ENCODE data around the gene ENOX1. TPM values are rescaled to one million over a fixed set of nuclear protein-coding genes. Genes with fewer than 3 reads are reported as not detected.

ENOX1 gene
- total and polyA plus RNA-seq, 2 of the 8 experiments (the other 6 are each of a cell fraction or from before 2014, with no cell fraction given): 0.23 to 0.37 TPM

- no peak overlapping the region for H2BK5ac ChIP-seq (ENCODE audit: low read depth, low read length)
- H3K27ac ChIP-seq (ENCODE audit: low read depth, low read length): no peak overlapping the region
- no peak overlapping the region for H2BK20ac ChIP-seq (ENCODE audit: low read length)
- H4K91ac ChIP-seq (replicated peaks; ENCODE audit: insufficient read length, low read length): no peak overlapping the region
- H3K36me3 ChIP-seq (ENCODE audit: control insufficient read depth in 2 of 4, insufficient read depth in 4 of 4, low read length in 3 of 4): no peaks in the 10 kb centered on the region
- H2BK12ac ChIP-seq (ENCODE audit: low read depth, low read length): no peak overlapping the region
- no peaks in the 10 kb centered on the region for H4K20me1 ChIP-seq (replicated peaks in 1 of 2; ENCODE audit: control insufficient read depth in 1 of 2, insufficient read depth in 2 of 2, low read length in 2 of 2)
- no peak overlapping the region for H4K5ac ChIP-seq (ENCODE audit: insufficient read length, low read depth, low read length)
- FAIRE-seq (no peak), DNase-seq (ENCODE audit: low read depth in 1 of 2, low spot score in 2 of 2) (no peak)
- H2AFZ ChIP-seq (ENCODE audit: low read length): no peak overlapping the region
- no peak overlapping the region for H3K56ac ChIP-seq (replicated peaks; ENCODE audit: insufficient read length, low read depth, low read length)
- H3K23me2 ChIP-seq (ENCODE audit: low read depth, low read length): no peaks in the 10 kb centered on the region; the same call in 1 of the 2 replicates
- no peak overlapping the region for H3K4me2 ChIP-seq (ENCODE audit: insufficient read depth in 1 of 2, low read depth in 2 of 2, low read length in 2 of 2)
- no peak overlapping the region for H2BK15ac ChIP-seq (ENCODE audit: low read length)
- H3K14ac ChIP-seq (ENCODE audit: insufficient read length): no peak overlapping the region
- CTCF ChIA-PET (ENCODE audit: partially characterized antibody): no interaction called here
- H2AK5ac ChIP-seq (ENCODE audit: low read depth, low read length): no peak overlapping the region
- H3K79me2 ChIP-seq (ENCODE audit: control insufficient read depth in 1 of 2, insufficient read depth in 2 of 2, low read length in 2 of 2): no peaks in the 10 kb centered on the region
- POLR2A ChIA-PET (ENCODE audit: partially characterized antibody): no interaction called here
- no peak overlapping the region for H2BK120ac ChIP-seq (replicated peaks; ENCODE audit: low read depth, low read length)
- H3K9ac ChIP-seq (replicated peaks in 1 of 4; ENCODE audit: extremely low read depth in 1 of 4, low read depth in 3 of 4, low read length in 3 of 4): no peak overlapping the region
- H3K27me3 ChIP-seq (replicated peaks in 1 of 4; ENCODE audit: control insufficient read depth in 3 of 4, extremely low read depth in 1 of 4, insufficient read depth in 3 of 4, low read length in 3 of 4): no peaks in the 10 kb centered on the region
- H3K9me3 ChIP-seq (ENCODE audit: insufficient read depth in 2 of 2, low read depth in 1 of 2, low read length in 1 of 2): no peaks in the 10 kb centered on the region
- H3K18ac ChIP-seq (ENCODE audit: extremely low read depth, low read length): no peak overlapping the region
- no peaks in the 10 kb centered on the region for H3K4me1 ChIP-seq (replicated peaks in 1 of 4; ENCODE audit: control insufficient read depth in 3 of 4, insufficient read depth in 4 of 4, low read length in 3 of 4)
- H3K23ac ChIP-seq (ENCODE audit: insufficient read length): no peak overlapping the region
- H3K4me3 ChIP-seq (ENCODE audit: extremely low read depth in 1 of 4, insufficient read depth in 2 of 4, low read depth in 3 of 4, low read length in 4 of 4): no peak overlapping the region
- no peaks in the 10 kb centered on the region for H3K79me1 ChIP-seq (ENCODE audit: low read depth, low read length)
- no peak overlapping the region for H4K8ac ChIP-seq (ENCODE audit: extremely low read depth, insufficient read depth, low read length)
- no peak overlapping the region for H3K4ac ChIP-seq (replicated peaks; ENCODE audit: insufficient read length, low read depth, low read length)
- TF ChIP-seq TEAD4 (IDR thresholded peaks at IDR 0.05; ENCODE audit: low read depth, low read length) (no peak), TCF12 (IDR thresholded peaks at IDR 0.05; ENCODE audit: low read depth, low read length) (no peak), NRF1 (IDR thresholded peaks at IDR 0.05; ENCODE audit: low read depth, low read length) (no peak), TBP (IDR thresholded peaks at IDR 0.05; ENCODE audit: low read depth, low read length) (no peak), E2F6 (IDR thresholded peaks at IDR 0.05) (no peak), EP300 (IDR thresholded peaks at IDR 0.05; ENCODE audit: borderline replicate concordance in 1 of 2, low read depth in 2 of 2, low read length in 2 of 2) (no peak), RAD21 (IDR thresholded peaks at IDR 0.05 in 1 of 2, conservative IDR thresholded peaks at IDR 0.05 in 1 of 2; ENCODE audit: low read depth in 2 of 2, low read length in 2 of 2) (no peak), USF2 (IDR thresholded peaks at IDR 0.05; ENCODE audit: low read length) (no peak), SP1 (IDR thresholded peaks at IDR 0.05; ENCODE audit: low read depth, low read length) (no peak), RFX5 (IDR thresholded peaks at IDR 0.05; ENCODE audit: borderline replicate concordance, low read depth, low read length) (no peak), HDAC2 (IDR thresholded peaks at IDR 0.05; ENCODE audit: borderline replicate concordance in 1 of 2, low read depth in 2 of 2, low read length in 2 of 2) (no peak), POLR2AphosphoS5 (IDR thresholded peaks at IDR 0.05; ENCODE audit: low read depth, low read length) (no peak), ATF3 (IDR thresholded peaks at IDR 0.05; ENCODE audit: insufficient read depth, low read depth, low read length) (no peak)
Observed at GRCh38 chr13:43742911-43743310, 43.9 kb downstream of the ENOX1 start.

Measured in H1 (cell line).